HCT116 (cell line): ENCODE results near the gene KATNAL1.

Experiments used
- CTCF ChIP-seq, 3 experiments: fragments of 200-600 bp in 1 of 3; sonication (generic) in 1 of 3; IDR thresholded peaks in 2 of 3; conservative IDR thresholded peaks in 1 of 3; 2 replicates each; pipeline ENCODE4 v1.5.1; 2012 to 2017; ENCODE audit warnings: low read depth in 2 of 3, low read length in 2 of 3, antibody characterized with exemption in 1 of 3, borderline replicate concordance in 1 of 3, control low read depth in 1 of 3, mild to moderate bottlenecking in 1 of 3, mixed read lengths in 1 of 3, mixed run types in 1 of 3, moderate library complexity in 1 of 3; ENCODE audit not compliant: insufficient read depth in 1 of 3
- EZH2 ChIP-seq: fragments of 200-600 bp; sonication (generic); IDR thresholded peaks from 2 replicates; pipeline ENCODE4 v1.6.1; 2017; ENCODE audit warnings: antibody characterized with exemption, mixed run types
- POLR2AphosphoS5 ChIP-seq: IDR thresholded peaks from 2 replicates; pipeline ENCODE4 v1.6.1; 2011; ENCODE audit warnings: mild to moderate bottlenecking, low read depth, low read length, moderate library complexity
- RAD21 ChIP-seq: IDR thresholded peaks from 2 replicates; pipeline ENCODE4 v1.6.1; 2012; ENCODE audit warnings: low read depth, mild to moderate bottlenecking
- SP1 ChIP-seq: IDR thresholded peaks from 2 replicates; pipeline ENCODE4 v1.6.1; 2012; ENCODE audit warnings: low read depth

GRCh38 chr13:30339738-30340330 is 32.5 kb upstream of the KATNAL1 start:
- TF ChIP-seq EZH2 (no peak), CTCF (IDR thresholded peaks at IDR 0.05 in 2 of 3, conservative IDR thresholded peaks at IDR 0.05 in 1 of 3; ENCODE audit: borderline replicate concordance in 1 of 3, insufficient read depth in 1 of 3, low read depth in 2 of 3, low read length in 2 of 3) (no peak), RAD21 (no peak), POLR2AphosphoS5 (no peak), SP1 (no peak)
